ENCODE measurements around the gene BEST3.
A peak's percentile ranks its signal among the peaks of the same experiment; 100 is the strongest.

BEST3 gene

GRCh38 chr12:69698769-69699540, at the start of gene BEST3:
Gene BEST3, minus strand, starts transcription at chr12:69699303. Its CDS starts 1,505 bp downstream, at chr12:69697798.
- no peak for DNase-seq (ENCODE audit: low spot score)

- no peak for DNase-seq (ENCODE audit: low spot score)
Observed at GRCh38 chr12:69744109-69744508, 45.0 kb upstream of the BEST3 start.

DNA sequence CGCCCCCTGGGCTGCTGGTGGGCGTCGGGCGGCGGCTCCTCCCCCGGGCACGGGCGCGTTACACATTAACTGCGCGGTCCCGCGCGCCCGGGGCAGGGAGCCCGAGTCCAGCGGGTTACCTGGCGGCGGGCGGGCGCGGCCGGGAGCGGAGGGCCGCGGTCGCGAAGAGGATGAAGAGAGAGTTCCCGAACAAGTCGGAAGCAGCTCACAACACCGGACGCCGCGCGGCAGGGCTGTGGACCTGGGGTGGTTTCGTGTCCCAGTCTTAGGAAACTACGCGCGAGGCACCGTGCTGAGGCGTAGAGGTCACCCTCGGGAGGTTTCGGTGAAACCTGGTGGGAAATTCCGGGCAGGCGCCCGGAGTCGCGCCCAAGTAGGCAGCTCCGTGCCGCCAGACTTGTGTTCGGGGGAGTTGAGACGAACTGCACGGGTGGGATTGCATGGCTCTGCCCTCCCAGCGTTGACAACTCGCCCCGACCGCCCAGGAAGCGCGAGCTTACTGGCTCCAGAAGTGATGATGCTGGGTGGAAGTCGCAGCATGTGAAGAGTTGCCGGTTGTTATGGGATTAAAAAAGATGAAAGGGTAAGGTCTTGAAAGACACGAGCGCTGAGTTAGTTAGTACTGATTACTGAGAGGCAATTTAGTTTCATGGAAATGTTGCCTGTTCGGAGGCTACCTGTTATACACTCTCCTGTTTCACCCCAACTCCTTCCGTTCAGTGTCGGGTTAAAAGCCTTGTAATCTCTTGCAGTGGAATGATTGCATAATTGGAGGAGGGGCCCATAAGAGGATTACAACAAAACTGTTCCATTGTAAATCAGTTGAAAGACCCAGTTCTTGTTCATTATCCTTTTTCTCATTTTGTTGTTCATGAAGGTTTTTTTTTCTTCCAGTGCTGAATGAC, 40.4 kb upstream of the BEST3 start:
- DNase-seq (ENCODE audit: low spot score): peak; percentile 39

- DNase-seq (ENCODE audit: low spot score): peak; percentile 97
Observed at GRCh38 chr12:69738351-69739286, 39.5 kb upstream of the BEST3 start, which contains the start of gene RAB3IP. Gene RAB3IP, plus strand, starts transcription at chr12:69738860. Its CDS starts 16,549 bp downstream, at chr12:69755409.

DNA sequence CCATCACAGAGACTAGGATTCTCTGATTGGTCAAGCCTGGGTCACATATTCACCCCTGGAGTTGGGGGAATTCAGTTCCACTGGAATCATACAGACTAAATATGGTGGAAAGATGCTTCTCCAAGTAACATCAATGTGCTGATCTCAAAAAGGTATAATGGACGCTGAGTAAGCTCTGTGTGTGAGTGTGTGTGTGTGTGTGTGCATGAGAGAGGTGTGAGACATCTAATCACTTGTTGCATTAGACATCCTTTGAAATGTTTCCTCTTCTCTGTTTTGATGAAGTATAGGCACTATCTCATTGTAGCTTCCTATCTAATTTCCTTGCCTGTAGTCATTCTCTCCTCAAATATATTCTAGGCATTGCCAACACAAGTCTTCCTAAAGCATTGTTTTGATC, 34.5 kb upstream of the BEST3 start:
- no peak for DNase-seq (ENCODE audit: low spot score)

DNA sequence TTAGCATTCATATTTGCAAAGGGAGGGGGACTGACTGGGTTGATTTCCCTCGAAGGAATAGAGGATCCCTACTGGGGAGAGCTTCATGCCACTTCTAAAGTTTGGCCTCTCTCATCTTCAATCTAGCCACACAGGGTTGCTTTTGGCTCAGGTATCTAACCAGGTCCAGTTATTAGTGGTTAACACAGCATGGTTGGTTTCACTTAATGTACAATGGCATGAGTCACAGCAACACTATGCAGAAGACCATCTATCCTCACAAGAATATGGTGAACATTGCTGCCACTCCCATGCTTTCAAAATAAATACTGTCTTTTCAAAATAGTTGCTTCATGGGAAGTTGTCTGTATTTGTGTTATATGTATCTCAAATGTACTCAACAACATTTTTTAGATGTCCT, 33.0 kb upstream of the BEST3 start:
- DNase-seq (ENCODE audit: low spot score): no peak

DNA sequence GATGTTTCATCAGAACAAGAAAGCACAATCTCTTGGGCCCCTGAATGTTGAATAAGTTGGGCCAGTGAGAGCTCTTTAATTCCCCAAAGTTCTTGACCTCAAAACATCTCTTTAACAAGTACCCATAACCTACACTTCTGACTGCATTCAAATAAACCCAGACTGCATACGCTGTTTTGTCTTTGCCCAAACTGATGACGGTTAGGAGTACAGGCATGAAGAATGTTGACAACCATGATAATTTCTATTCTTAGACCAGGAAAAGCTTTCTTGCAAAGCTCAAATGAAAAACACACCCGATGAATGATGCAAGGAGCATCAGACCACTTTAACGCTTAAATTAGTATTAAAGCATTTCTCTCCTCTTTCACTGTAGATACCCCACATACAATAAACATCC, 27.8 kb upstream of the BEST3 start:
- DNase-seq (ENCODE audit: low spot score): no peak

DNA sequence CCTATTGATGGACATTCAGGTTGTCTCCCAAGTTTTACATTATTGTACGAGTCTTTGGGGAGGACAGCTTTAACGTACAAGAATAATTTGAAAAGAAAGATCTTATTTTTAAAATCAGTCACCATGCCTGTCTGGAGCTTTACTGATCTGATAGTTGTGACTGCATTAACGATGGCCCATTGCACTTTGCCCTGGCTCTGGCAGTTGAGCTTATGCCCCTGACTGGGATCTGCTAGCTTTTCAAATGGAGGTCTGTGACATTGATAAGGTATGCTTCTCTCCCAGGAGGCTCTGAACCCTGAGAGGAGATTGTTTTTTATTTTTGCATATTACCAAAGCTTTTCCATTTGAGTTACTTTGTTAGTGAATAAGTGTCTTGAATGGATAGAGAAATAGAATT, 21.6 kb upstream of the BEST3 start:
- no peak for DNase-seq (ENCODE audit: low spot score)

GRCh38 chr12:69719336-69720316, 20.5 kb upstream of the BEST3 start:
- DNase-seq (ENCODE audit: low spot score): no peak

DNA sequence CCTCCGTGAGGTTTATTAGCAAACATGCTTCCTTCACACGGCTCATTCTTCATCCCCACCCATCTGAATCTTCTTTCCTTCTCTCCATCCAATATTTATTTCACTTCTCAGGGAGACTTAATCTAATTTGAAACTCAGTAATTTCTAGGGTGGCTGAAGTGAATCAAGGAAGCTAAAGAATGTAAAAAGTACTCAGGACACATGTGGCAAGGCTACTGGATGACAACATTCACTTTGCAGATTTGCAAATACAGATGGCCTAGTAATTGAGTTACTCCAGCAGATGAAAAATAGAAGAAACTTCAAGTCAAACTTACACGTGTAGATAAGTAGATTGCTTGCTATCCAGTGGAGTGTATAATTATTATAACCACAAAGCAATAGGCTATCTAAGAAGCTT, 15.4 kb upstream of the BEST3 start:
- no peak for DNase-seq (ENCODE audit: low spot score)

DNA sequence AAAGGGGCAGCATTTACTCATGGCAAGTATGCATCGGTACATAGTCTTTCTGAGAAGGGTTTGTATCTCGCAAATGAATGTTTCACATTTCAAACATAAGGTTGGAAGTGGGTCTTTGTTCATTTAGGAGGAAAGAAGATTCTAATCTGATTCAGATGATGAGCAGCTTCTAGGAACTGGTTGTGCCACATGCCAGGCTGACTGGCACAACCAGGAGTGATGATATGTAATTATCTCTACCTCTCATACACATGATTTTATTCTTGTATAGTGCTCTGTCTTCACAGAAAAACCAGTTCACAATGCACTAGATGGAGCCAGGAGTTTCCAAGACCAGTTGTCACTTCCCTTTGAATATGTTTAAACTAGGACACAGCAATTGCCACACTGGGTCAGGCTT, 13.7 kb upstream of the BEST3 start:
- no peak for DNase-seq (ENCODE audit: low spot score)

- DNase-seq (ENCODE audit: low spot score): no peak
Observed at GRCh38 chr12:69708649-69709048, 9.5 kb upstream of the BEST3 start.

GRCh38 chr12:69704357-69704756, 5.3 kb upstream of the BEST3 start:
- no peak for DNase-seq (ENCODE audit: low spot score)

DNA sequence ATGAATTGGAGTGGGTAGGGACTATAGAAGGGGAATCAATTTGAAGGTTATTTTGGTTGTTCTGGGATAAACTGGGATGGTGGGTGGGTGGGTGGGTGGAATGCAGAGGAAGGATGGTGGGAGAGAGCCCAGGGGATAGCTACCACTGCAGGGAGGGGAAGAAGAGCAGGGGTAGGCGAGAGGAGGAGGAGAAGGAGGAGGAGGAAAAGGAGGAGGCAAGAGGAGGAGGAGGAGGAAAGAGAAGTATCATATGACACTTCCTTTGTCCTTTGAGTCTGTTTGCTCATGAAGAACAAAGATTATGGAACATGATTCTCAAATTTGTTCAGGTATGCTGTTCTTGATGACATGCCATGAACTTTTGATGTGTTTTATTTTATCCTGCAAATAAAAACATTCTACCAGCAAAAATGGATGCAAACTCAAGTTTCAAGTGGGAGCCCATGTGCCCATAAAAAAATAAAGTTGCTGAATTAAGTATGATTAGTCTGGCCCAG, 4.1 kb upstream of the BEST3 start:
- no peak for DNase-seq (ENCODE audit: low spot score)

- DNase-seq (ENCODE audit: low spot score): no peak
Observed at GRCh38 chr12:69701826-69702225, 2.7 kb upstream of the BEST3 start.

GRCh38 chr12:69698054-69698453, 1.0 kb downstream of the BEST3 start:
- DNase-seq (ENCODE audit: low spot score): no peak

- no peak for DNase-seq (ENCODE audit: low spot score)
Observed at GRCh38 chr12:69694123-69694522, 5.0 kb downstream of the BEST3 start.

- no peak for DNase-seq (ENCODE audit: low spot score)
Observed at GRCh38 chr12:69689638-69690037, 9.5 kb downstream of the BEST3 start.

- peak; percentile 78 for DNase-seq (ENCODE audit: low spot score)
Observed at GRCh38 chr12:69688471-69689427, 10.4 kb downstream of the BEST3 start.

Data from AG08396 (cell line).